Measurements from ENCODE around the gene NUP214. TPM values are rescaled to one million over a fixed set of nuclear protein-coding genes. Genes with fewer than 3 reads are reported as not detected.
A peak's percentile ranks its signal among the peaks of the same experiment; 100 is the strongest.

NUP214 gene
- total and polyA plus RNA-seq, 2 of the 4 experiments (the other 2 are of a cell fraction), result 7.9 to 13.4 TPM

- Histone ChIP-seq H4K20me1 (ENCODE audit: insufficient read depth, low read length) (no peaks in the 10 kb centered on the region), H3K9me3 (ENCODE audit: control insufficient read depth, insufficient read depth, low read length) (0 out of 2 replicates have a peak, but pooled peaks cover 2% of the 10 kb centered on the region), H3K18ac (ENCODE audit: low read depth, low read length) (no peak overlapping the region), H4K5ac (ENCODE audit: low read depth, low read length) (no peak overlapping the region), H3K27ac (ENCODE audit: insufficient read depth, low read length) (no peak overlapping the region), H3K14ac (replicated peaks; ENCODE audit: low read depth, low read length) (no peak overlapping the region), H3K4me3 (ENCODE audit: insufficient read depth, low read depth, low read length) (no peak overlapping the region), H3K79me1 (ENCODE audit: low read depth in 1 of 2, low read length in 2 of 2) (no peaks in the 10 kb centered on the region), H2AK5ac (ENCODE audit: low read depth, low read length) (no peak overlapping the region), H3K4ac (ENCODE audit: low read depth, low read length) (no peak overlapping the region), H3K4me1 (ENCODE audit: control insufficient read depth, insufficient read depth, low read length) (peaks cover 2% of the 10 kb centered on the region; the same call in 1 of the 2 replicates), H2AK9ac (replicated peaks; ENCODE audit: low read depth, low read length, poor library complexity) (peak overlapping the region; percentile 0), H3K4me2 (ENCODE audit: low read depth, low read length) (no peak overlapping the region), H3K27me3 (ENCODE audit: control insufficient read depth, insufficient read depth, low read length) (peaks cover 37% of the 10 kb centered on the region), H4K8ac (ENCODE audit: low read depth in 2 of 2, low read length in 2 of 2) (0 out of 4 replicates have a peak overlapping the region, but pooled peaks of 1 of the 2 experiments have one; percentile 57), H3K9me1 (ENCODE audit: insufficient read depth, low read length) (no peaks in the 10 kb centered on the region), H3K56ac (ENCODE audit: extremely low read depth, insufficient read depth, low read length) (no peak overlapping the region), H3K36me3 (ENCODE audit: control insufficient read depth, insufficient read depth, low read length) (no peaks in the 10 kb centered on the region), H2AFZ (replicated peaks; ENCODE audit: low read length, poor library complexity) (peak overlapping the region; percentile 53), H3K23ac (ENCODE audit: low read depth, low read length) (no peak overlapping the region), H2BK15ac (ENCODE audit: low read depth, low read length) (no peak overlapping the region), H2BK20ac (ENCODE audit: low read depth, low read length) (no peak overlapping the region), H2BK120ac (ENCODE audit: low read depth, low read length) (no peak overlapping the region), H3K9ac (ENCODE audit: low read depth, low read length) (no peak overlapping the region), H2BK5ac (ENCODE audit: low read depth, low read length, poor library complexity, severe bottlenecking) (no peak overlapping the region), H4K91ac (ENCODE audit: insufficient read depth, low read depth, low read length) (no peak overlapping the region; the same call in 1 of the 2 replicates)
- ATAC-seq (ENCODE audit: low read depth), result peak; percentile 61
- intact Hi-C loops (cut with micrococcal nuclease), result no loop called here
- ChIA-PET POLR2A (ENCODE audit: unreplicated experiment) (no interaction called here), CTCF (no interaction called here)
- TF ChIP-seq BHLHE40 (IDR thresholded peaks at IDR 0.05; ENCODE audit: low read depth, low read length), result peak; percentile 28; the same call in 1 of the 2 replicates
- no peak for TF ChIP-seq USF2 (IDR thresholded peaks at IDR 0.05; ENCODE audit: low read depth, low read length)
- DNase-seq, result no peak
- no TSS peak for BruUV-seq (replicated peaks)
- in situ Hi-C loops (cut with MboI; ENCODE audit: low sequenced_read_pairs), result no loop called here
- 68% methylated on average over 2 of the region's 9 CpGs; no CpG with 5 or more reads in 1 of the 2 experiments for WGBS, 2 experiments (ENCODE audit: extremely low coverage in 2 of 2, insufficient read length in 1 of 2)
- dilution Hi-C loops (cut with HindIII; ENCODE audit: low sequenced_read_pairs, unreplicated experiment), result no loop called here
Observed at GRCh38 chr9:131100445-131100844, 24.9 kb upstream of the NUP214 start.
